ENCODE results near the gene DNAJB13. TPM values are rescaled to one million over a fixed set of nuclear protein-coding genes. Genes with fewer than 3 reads are reported as not detected.

The DNAJB13 gene
- total RNA-seq, 1 donor from 2014 or later, result under 0.01 TPM

- no peak for DNase-seq (ENCODE audit: low read depth)
- no peak for FAIRE-seq
- H3K27me3 ChIP-seq (ENCODE audit: control insufficient read depth, insufficient read depth, low read length), result no peaks in the 10 kb centered on the region
- no peaks in the 10 kb centered on the region for H3K36me3 ChIP-seq (ENCODE audit: control insufficient read depth, insufficient read depth, low read length)
- no peak overlapping the region for H3K4me3 ChIP-seq (ENCODE audit: low read depth, low read length)
- no peak for TF ChIP-seq CTCF (IDR thresholded peaks at IDR 0.05; ENCODE audit: insufficient read depth, low read length, severe bottlenecking)
These were observed 51.0 kb downstream of the DNAJB13 start for GRCh38 chr11:74001822-74002286.

GRCh38 chr11:74002832-74003231, 52.0 kb downstream of the DNAJB13 start:
- H3K27me3 ChIP-seq (ENCODE audit: control insufficient read depth, insufficient read depth, low read length), result no peaks in the 10 kb centered on the region
- H3K36me3 ChIP-seq (ENCODE audit: control insufficient read depth, insufficient read depth, low read length), result no peaks in the 10 kb centered on the region
- no peak overlapping the region for H3K4me3 ChIP-seq (ENCODE audit: low read depth, low read length)
- DNase-seq (ENCODE audit: low read depth), result no peak
- no peak for TF ChIP-seq CTCF (IDR thresholded peaks at IDR 0.05; ENCODE audit: insufficient read depth, low read length, severe bottlenecking)
- no peak for FAIRE-seq

- no peak for TF ChIP-seq CTCF (IDR thresholded peaks at IDR 0.05; ENCODE audit: insufficient read depth, low read length, severe bottlenecking)
These were observed 53.3 kb downstream of the DNAJB13 start for GRCh38 chr11:74004046-74004695.

GRCh38 chr11:74004759-74005615, 54.2 kb downstream of the DNAJB13 start:
- DNase-seq (ENCODE audit: low read depth) (no peak), FAIRE-seq (no peak)
- H3K27me3 ChIP-seq (ENCODE audit: control insufficient read depth, insufficient read depth, low read length), result no peaks in the 10 kb centered on the region
- no peak overlapping the region for H3K4me3 ChIP-seq (ENCODE audit: low read depth, low read length)
- H3K36me3 ChIP-seq (ENCODE audit: control insufficient read depth, insufficient read depth, low read length), result no peaks in the 10 kb centered on the region
- TF ChIP-seq CTCF (IDR thresholded peaks at IDR 0.05; ENCODE audit: insufficient read depth, low read length, severe bottlenecking), result no peak

More at GRCh38 chr11:74004046-74004695, 53.3 kb downstream of the DNAJB13 start:
- FAIRE-seq (no peak), DNase-seq (ENCODE audit: low read depth) (no peak)
- Histone ChIP-seq H3K36me3 (ENCODE audit: control insufficient read depth, insufficient read depth, low read length) (no peaks in the 10 kb centered on the region), H3K27me3 (ENCODE audit: control insufficient read depth, insufficient read depth, low read length) (no peaks in the 10 kb centered on the region), H3K4me3 (ENCODE audit: low read depth, low read length) (no peak overlapping the region)

- Histone ChIP-seq H3K4me3 (ENCODE audit: low read depth, low read length) (no peak overlapping the region), H3K36me3 (ENCODE audit: control insufficient read depth, insufficient read depth, low read length) (no peaks in the 10 kb centered on the region), H3K27me3 (ENCODE audit: control insufficient read depth, insufficient read depth, low read length) (no peaks in the 10 kb centered on the region)
- FAIRE-seq (no peak), DNase-seq (ENCODE audit: low read depth) (no peak)
- TF ChIP-seq CTCF (IDR thresholded peaks at IDR 0.05; ENCODE audit: insufficient read depth, low read length, severe bottlenecking), result no peak
These were observed 55.1 kb downstream of the DNAJB13 start for GRCh38 chr11:74005721-74006517.

Data from bronchial epithelial cell (primary cell).